Endodermal cell (in vitro differentiated cells): ENCODE measurements around the gene DACH2. TPM values are rescaled to one million over a fixed set of nuclear protein-coding genes. Genes with fewer than 3 reads are reported as not detected.

ENCODE experiments used
- DNase-seq: peaks from one replicate; pipeline ENCODE4 v3.0.0-alpha.2; 2017
- H3K27ac ChIP-seq: 2 replicates; pipeline ENCODE4 v1.5.1; 2013; ENCODE audit warnings: mild to moderate bottlenecking, low read depth, low read length, moderate library complexity
- H3K27me3 ChIP-seq: 2 replicates; pipeline ENCODE4 v1.6.1; 2013; ENCODE audit warnings: mild to moderate bottlenecking, low read length, moderate library complexity; ENCODE audit not compliant: insufficient read depth, control insufficient read depth, poor library complexity, severe bottlenecking
- H3K36me3 ChIP-seq: 2 replicates; pipeline ENCODE4 v1.7.0; 2013; ENCODE audit warnings: mild to moderate bottlenecking, low read length, moderate library complexity; ENCODE audit not compliant: control insufficient read depth, insufficient read depth
- H3K4me1 ChIP-seq: one replicate; pipeline ENCODE4 v1.7.0; 2013; ENCODE audit warnings: low read length; ENCODE audit not compliant: control insufficient read depth, insufficient read depth
- H3K4me3 ChIP-seq: 2 replicates; pipeline ENCODE4 v1.5.1; 2013; ENCODE audit warnings: mild to moderate bottlenecking, low read length, moderate library complexity
- H3K9ac ChIP-seq: 2 replicates; pipeline ENCODE4 v1.6.1; 2013; ENCODE audit warnings: mild to moderate bottlenecking, low read length, moderate library complexity; ENCODE audit not compliant: poor library complexity, severe bottlenecking; ENCODE audit errors: extremely low read depth
- H3K9me3 ChIP-seq: 2 replicates; pipeline ENCODE4 v1.6.1; 2013; ENCODE audit warnings: mild to moderate bottlenecking, low read length, moderate library complexity; ENCODE audit not compliant: control insufficient read depth
- H3K27ac Mint-ChIP-seq: 2 replicates; pipeline ENCODE4 v1.8.0; 2020; ENCODE audit warnings: mixed read lengths
- H3K27me3 Mint-ChIP-seq: 2 replicates; pipeline ENCODE4 v1.8.0; 2021; ENCODE audit warnings: mild to moderate bottlenecking, mixed read lengths; ENCODE audit not compliant: insufficient read depth
- H3K36me3 Mint-ChIP-seq: 2 replicates; pipeline ENCODE4 v1.8.0; 2020; ENCODE audit warnings: low read depth, mixed read lengths
- H3K4me1 Mint-ChIP-seq: 2 replicates; pipeline ENCODE4 v1.8.0; 2020; ENCODE audit warnings: mixed read lengths
- H3K4me3 Mint-ChIP-seq: 2 replicates; pipeline ENCODE4 v1.8.0; 2020; ENCODE audit warnings: mild to moderate bottlenecking, moderate library complexity, mixed read lengths
- H3K9me3 Mint-ChIP-seq: 2 replicates; pipeline ENCODE4 v1.8.0; 2020; ENCODE audit warnings: mild to moderate bottlenecking, mixed read lengths
- WGBS, 2 experiments: methylation state at CpG; one replicate each; pipeline versions ENCODE4 v1.1.5 to v1.1.7; 2013; ENCODE audit warnings: missing lambda C conversion rate in 2 of 2, mixed read lengths in 1 of 2; ENCODE audit not compliant: insufficient coverage in 1 of 2, insufficient read length in 1 of 2; 5-methylcytosine and 5-hydroxymethylcytosine counted together
- total RNA-seq, 2 donors: library from RNA; stranded (reverse); fragmentation: NEBNext Ultra II Directional in 1 of 2; extraction: Animal tissue kit (Norgen Biotek cat#: 25700) in 1 of 2; gene quantifications; 2 replicates in 1 of 2; 3 replicates in 1 of 2; pipeline ENCODE4 v1.2.1, GENCODE V29; 2021
- TF ChIP-seq, protein P1 (sequence below): fragments of 200-600 bp; sonication (generic); conservative IDR thresholded peaks from 2 replicates; pipeline ENCODE4 v1.5.0; 2021; ENCODE audit warnings: antibody characterized with exemption, mild to moderate bottlenecking

DACH2 gene
- total RNA-seq, 2 donors from 2014 or later, result 2.2 to 2.3 TPM

DNA sequence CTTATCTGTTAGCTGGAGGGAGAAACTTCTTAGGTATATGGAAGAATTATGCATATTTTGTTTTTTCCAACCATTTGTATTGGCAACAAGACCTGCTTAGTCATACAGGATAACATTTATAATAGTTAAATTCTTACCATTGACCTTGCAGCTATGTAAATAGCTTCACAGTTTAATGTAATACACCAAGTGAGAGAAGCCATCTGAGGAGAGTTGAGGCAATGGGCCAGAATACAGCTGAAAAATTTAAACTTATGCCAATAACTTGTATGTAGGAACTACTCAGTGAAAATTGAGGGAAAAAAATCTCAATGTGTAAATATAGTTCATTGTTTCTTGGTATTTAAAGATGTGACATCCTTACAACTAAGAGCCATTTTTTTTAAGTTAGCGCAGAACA is 273.5 kb downstream of the DACH2 start:
- H3K27ac ChIP-seq, result no peak overlapping the region
- WGBS, 2 experiments, result 90% methylated on average over 1 of the region's 1 CpG; no CpG with 5 or more reads in 1 of the 2 experiments

DNA sequence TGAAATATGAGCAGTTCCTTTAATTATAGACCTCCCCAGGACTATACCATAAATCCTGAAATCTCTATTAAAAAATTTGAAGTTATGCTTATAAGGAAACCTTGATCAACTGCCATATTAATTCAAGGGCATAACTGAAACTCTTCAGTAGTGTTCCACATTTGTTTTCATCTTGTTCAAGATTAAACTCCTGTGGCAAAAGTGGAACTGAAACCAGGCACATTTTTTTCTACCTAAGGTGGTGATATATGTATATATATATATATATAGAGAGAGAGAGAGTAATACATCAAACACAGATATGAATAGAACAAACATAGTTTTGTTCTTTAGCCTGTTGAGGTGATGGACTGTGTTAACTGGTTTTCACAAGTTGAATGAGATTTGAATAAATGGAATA is 287.9 kb downstream of the DACH2 start:
- TF ChIP-seq, protein P1, sequence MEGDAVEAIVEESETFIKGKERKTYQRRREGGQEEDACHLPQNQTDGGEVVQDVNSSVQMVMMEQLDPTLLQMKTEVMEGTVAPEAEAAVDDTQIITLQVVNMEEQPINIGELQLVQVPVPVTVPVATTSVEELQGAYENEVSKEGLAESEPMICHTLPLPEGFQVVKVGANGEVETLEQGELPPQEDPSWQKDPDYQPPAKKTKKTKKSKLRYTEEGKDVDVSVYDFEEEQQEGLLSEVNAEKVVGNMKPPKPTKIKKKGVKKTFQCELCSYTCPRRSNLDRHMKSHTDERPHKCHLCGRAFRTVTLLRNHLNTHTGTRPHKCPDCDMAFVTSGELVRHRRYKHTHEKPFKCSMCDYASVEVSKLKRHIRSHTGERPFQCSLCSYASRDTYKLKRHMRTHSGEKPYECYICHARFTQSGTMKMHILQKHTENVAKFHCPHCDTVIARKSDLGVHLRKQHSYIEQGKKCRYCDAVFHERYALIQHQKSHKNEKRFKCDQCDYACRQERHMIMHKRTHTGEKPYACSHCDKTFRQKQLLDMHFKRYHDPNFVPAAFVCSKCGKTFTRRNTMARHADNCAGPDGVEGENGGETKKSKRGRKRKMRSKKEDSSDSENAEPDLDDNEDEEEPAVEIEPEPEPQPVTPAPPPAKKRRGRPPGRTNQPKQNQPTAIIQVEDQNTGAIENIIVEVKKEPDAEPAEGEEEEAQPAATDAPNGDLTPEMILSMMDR, result no peak
- Mint-ChIP-seq H3K4me3 (no peak overlapping the region), H3K9me3 (peaks cover 4% of the 10 kb centered on the region), H3K27me3 (no peaks in the 10 kb centered on the region), H3K36me3 (no peaks in the 10 kb centered on the region), H3K4me1 (no peaks in the 10 kb centered on the region), H3K27ac (no peak overlapping the region)
- Histone ChIP-seq H3K9ac (no peak overlapping the region), H3K36me3 (no peaks in the 10 kb centered on the region), H3K4me1 (no peaks in the 10 kb centered on the region), H3K27ac (no peak overlapping the region), H3K4me3 (no peak overlapping the region), H3K27me3 (no peaks in the 10 kb centered on the region), H3K9me3 (no peaks in the 10 kb centered on the region)
- no peak for DNase-seq

More for the DNA sequence above, 273.5 kb downstream of the DACH2 start:
- Mint-ChIP-seq H3K36me3 (no peaks in the 10 kb centered on the region), H3K27ac (no peak overlapping the region), H3K4me3 (no peak overlapping the region), H3K27me3 (no peaks in the 10 kb centered on the region), H3K9me3 (peaks cover 11% of the 10 kb centered on the region), H3K4me1 (no peaks in the 10 kb centered on the region)
- no peaks in the 10 kb centered on the region for H3K9me3 ChIP-seq
- H3K4me1 ChIP-seq, result no peaks in the 10 kb centered on the region
- no peak for DNase-seq
- H3K4me3 ChIP-seq, result no peak overlapping the region
- no peaks in the 10 kb centered on the region for H3K27me3 ChIP-seq
- H3K9ac ChIP-seq, result no peak overlapping the region
- H3K36me3 ChIP-seq, result no peaks in the 10 kb centered on the region
- TF ChIP-seq, protein P1, result no peak

DNA sequence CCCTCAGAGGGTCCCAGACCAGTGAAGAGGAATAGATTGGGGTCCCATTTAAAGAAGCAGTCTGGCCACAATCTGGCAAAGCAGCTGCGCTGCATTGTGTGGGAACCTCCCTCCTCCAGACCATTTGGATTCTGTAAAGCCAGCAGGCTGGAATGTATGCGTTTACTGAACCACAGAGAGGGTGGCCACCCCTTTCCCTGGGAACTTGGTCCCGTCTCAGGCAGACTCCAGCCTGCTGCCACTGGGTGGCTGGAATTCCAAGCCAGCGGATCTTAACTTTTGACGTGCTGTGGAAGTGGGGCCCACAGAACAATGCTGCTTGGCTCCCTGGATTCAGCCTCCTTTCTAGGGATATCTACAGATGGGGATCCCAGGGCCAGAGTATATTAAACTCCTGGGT is 307.2 kb downstream of the DACH2 start:
- Histone ChIP-seq H3K9me3 (no peaks in the 10 kb centered on the region), H3K4me3 (no peak overlapping the region), H3K27ac (no peak overlapping the region), H3K36me3 (no peaks in the 10 kb centered on the region), H3K9ac (no peak overlapping the region), H3K4me1 (no peaks in the 10 kb centered on the region), H3K27me3 (no peaks in the 10 kb centered on the region)
- Mint-ChIP-seq H3K27me3 (no peaks in the 10 kb centered on the region), H3K36me3 (no peaks in the 10 kb centered on the region), H3K9me3 (no peaks in the 10 kb centered on the region), H3K4me1 (no peaks in the 10 kb centered on the region), H3K4me3 (no peak overlapping the region), H3K27ac (no peak overlapping the region)
- DNase-seq, result peak; percentile 43
- TF ChIP-seq, protein P1, result peak; percentile 28
- 82% methylated on average over 5 of the region's 5 CpGs; no CpG with 5 or more reads in 1 of the 2 experiments for WGBS, 2 experiments
